Cardiac ventricle fibroblast (primary cell): ENCODE data around the gene PCDHA1. TPM values are rescaled to one million over a fixed set of nuclear protein-coding genes. Genes with fewer than 3 reads are reported as not detected.

Source experiments
- total RNA-seq: library from RNA; depleted of rRNA; stranded (reverse); fragments of >200 nt; gene quantifications from 2 replicates; pipeline ENCODE4 v1.2.3, GENCODE V29; 2015

The PCDHA1 gene
- 0.05 TPM in 1 of 2 replicates, not detected in the other for total RNA-seq

DNA sequence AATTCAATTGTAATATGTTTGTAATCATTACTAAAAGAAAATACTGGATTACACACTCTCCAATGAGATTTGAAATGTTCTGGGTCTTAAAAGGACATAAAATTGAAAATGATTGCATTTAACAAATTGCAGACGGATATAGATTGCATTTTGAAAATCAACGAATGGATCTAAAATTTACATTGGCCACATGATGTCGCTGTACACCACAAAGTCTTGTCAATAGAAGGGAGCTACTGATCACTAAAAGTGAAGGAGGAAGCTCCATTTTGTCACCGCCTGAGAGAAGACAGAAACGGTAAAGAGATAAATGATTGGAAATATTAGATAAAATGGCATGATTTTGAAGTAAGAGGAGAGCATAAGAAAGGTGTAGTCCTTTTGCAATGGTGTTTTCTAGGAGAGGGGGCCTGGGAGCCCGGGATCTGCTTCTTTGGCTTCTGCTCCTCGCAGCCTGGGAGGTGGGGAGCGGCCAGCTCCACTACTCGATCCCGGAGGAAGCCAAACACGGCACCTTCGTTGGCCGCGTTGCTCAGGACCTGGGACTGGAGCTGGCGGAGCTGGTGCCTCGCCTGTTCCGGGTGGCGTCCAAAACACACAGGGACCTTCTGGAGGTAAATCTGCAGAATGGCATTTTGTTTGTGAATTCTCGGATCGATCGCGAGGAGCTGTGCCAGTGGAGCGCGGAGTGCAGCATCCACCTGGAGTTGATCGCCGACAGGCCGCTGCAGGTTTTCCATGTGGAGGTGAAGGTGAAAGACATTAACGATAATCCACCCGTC is at the start of gene PCDHA1:
Gene PCDHA1 (plus strand): TSS at position 236 of the 782 bp plus-strand sequence.

DNA sequence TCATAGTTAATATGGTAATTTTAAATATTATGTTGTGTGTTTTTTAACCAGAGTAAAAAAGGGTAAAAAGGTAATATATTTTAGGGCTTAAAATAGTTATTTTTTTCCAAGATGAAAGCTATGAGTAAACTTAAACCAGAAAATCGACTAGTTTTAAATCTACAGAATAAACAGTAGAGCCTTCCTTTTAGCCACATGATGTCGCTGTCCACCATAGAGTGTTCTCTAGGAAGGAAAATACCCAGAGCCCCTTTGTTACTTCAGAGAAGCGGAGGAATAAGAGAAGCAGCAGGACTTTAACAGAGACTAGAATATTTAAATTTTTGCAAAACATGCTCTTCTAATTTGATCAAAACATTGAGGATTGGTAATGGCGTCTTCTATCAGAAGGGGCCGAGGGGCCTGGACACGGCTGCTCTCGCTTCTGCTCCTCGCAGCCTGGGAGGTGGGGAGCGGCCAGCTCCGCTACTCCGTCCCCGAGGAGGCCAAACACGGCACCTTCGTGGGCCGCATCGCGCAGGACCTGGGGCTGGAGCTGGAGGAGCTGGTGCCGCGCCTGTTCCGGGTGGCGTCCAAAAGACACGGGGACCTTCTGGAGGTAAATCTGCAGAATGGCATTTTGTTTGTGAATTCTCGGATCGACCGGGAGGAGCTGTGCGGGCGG is 8.8 kb downstream of the PCDHA1 start, which contains the start of gene PCDHA2:
Gene PCDHA2 (plus strand): TSS at position 258 of the 664 bp plus-strand sequence.

DNA sequence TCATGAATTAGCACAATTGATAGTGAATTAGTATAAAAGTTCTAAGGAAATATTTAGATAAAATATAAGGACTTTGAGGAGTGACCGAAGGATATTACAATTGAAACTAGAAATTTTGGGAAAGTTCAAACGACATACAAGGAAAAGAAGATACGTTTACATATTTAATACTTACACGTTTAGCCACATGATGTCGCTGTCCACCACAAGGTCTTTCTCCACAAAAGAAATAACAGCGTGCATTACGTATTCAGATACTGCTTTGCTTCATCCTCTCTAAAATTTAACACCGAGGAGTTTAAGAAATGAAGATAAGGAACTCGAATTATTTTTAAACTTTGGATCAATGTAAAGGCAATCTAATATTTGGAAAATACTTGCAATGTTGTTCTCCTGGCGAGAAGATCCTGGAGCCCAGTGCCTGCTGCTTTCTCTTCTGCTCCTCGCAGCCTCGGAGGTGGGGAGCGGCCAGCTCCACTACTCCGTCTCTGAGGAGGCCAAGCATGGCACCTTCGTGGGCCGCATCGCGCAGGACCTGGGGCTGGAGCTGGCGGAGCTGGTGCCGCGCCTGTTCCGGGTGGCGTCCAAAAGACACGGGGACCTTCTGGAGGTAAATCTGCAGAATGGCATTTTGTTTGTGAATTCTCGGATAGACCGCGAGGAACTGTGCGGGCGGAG is 15.0 kb downstream of the PCDHA1 start, which contains the start of gene PCDHA3:
Gene PCDHA3 (plus strand): TSS at position 242 of the 678 bp plus-strand sequence.

DNA sequence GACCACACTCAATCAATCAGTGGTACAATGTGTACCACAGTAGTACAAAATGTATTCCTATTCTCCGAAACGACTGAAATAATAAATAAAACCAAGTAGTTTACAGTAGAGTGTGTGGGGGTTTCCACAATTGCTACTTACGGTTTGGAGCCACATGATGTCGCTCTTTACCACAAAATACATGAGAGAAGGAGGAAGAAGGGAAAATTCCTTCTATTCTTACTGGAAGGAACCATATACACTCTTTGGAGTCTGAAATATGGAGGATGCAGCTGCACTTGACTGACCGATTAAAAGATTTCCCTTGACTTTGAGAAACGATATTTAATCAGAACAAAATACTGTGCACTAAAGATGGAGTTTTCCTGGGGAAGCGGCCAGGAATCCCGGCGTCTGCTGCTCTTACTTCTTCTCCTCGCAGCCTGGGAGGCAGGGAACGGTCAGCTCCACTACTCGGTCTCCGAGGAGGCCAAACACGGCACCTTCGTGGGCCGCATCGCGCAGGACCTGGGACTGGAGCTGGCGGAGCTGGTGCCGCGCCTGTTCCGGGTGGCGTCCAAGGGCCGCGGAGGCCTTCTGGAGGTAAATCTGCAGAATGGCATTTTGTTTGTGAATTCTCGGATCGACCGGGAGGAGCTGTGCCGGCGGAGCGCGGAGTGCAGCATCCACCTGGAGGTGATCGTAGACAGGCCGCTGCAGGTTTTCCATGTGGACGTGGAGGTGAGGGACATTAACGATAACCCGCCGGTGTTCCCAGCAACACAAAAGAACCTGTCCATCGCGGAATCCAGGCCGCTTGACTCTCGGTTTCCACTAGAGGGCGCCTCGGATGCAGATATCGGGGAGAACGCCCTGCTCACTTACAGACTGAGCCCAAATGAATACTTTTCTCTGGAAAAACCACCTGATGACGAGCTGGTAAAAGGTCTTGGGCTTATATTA is 21.2 kb downstream of the PCDHA1 start, which contains the start of gene PCDHA4:
Gene PCDHA4 (plus strand): TSS at position 235 of the 942 bp plus-strand sequence.

DNA sequence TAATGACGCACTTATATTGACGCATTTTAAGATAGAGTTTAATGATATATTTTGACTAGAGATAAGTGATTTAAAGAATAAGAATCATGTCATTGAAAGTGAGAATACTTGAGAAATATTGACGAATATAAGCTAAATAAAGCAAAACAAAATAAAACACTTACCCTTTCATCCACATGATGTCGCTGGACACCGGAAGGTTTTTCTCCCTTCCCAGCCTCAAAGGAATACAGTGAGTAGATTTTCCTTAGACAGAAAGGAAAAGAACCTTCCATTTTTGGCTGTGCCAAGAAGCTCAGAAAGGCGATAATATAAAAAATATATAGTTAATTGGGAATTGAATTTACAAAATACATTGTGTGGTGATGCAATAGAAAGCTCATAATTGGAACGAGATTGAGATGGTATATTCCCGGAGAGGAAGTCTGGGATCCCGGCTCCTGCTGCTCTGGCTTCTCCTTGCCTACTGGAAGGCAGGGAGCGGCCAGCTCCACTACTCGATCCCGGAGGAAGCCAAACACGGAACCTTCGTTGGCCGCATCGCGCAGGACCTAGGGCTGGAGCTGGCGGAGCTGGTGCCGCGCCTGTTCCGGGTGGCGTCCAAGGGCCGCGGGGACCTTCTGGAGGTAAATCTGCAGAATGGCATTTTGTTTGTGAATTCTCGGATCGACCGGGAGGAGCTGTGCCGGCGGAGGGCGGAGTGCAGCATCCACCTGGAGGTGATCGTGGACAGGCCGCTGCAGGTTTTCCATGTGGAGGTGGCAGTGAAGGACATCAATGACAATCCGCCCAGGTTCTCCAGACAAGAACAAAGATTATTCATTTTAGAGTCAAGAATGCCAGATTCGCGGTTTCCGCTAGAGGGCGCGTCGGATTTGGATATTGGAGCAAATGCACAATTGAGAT is 35.7 kb downstream of the PCDHA1 start, which contains the start of gene PCDHA5:
Gene PCDHA5 (plus strand): TSS at position 239 of the 906 bp plus-strand sequence.

DNA sequence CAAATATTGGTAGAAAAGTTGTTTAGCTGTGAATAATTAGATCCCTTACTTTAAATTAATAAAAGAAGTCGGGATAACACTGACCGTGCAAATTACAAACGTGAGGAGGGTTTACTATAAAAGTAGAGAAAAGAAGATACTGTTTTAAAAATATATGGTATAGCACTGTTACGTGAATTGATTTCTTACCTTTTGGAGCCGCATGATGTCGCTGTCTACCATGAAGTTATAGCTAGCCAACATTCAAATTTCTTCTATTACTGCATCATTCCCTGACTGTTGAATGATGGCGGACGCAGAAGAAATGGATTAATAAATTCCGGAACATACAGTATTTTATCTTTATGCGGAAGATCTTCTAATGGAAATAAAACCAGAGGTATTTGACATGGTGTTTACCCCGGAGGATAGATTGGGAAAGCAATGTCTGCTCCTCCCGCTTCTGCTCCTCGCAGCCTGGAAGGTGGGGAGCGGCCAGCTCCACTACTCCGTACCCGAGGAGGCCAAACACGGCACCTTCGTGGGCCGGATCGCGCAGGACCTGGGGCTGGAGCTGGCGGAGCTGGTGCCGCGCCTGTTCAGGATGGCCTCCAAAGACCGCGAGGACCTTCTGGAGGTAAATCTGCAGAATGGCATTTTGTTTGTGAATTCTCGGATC is 41.9 kb downstream of the PCDHA1 start, which contains the start of gene PCDHA6:
Gene PCDHA6 (plus strand): TSS at position 257 of the 658 bp plus-strand sequence. CDS start 132 bp downstream, at position 389.

DNA sequence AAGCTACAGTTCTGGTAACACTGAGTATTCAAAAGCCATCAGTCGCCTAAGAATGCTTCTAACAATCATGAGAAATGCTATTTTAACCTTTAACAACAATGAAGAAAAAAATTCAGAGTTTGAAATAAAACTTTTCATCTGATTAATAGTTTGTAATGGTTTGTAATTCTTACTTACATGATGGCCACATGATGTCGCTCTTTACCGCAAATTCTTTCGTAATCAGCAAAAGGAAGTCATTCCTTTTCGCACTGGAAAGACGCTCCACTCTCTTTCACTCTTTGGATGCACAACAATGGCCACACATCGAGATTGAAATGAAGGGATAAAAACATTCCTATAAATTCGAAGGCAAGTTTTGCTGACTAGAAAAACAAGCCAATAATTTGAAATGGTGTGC is 48.1 kb downstream of the PCDHA1 start, which contains the start of gene PCDHA7:
Gene PCDHA7 (plus strand): TSS at position 277 of the 400 bp plus-strand sequence. CDS start 115 bp downstream, at position 392.

DNA sequence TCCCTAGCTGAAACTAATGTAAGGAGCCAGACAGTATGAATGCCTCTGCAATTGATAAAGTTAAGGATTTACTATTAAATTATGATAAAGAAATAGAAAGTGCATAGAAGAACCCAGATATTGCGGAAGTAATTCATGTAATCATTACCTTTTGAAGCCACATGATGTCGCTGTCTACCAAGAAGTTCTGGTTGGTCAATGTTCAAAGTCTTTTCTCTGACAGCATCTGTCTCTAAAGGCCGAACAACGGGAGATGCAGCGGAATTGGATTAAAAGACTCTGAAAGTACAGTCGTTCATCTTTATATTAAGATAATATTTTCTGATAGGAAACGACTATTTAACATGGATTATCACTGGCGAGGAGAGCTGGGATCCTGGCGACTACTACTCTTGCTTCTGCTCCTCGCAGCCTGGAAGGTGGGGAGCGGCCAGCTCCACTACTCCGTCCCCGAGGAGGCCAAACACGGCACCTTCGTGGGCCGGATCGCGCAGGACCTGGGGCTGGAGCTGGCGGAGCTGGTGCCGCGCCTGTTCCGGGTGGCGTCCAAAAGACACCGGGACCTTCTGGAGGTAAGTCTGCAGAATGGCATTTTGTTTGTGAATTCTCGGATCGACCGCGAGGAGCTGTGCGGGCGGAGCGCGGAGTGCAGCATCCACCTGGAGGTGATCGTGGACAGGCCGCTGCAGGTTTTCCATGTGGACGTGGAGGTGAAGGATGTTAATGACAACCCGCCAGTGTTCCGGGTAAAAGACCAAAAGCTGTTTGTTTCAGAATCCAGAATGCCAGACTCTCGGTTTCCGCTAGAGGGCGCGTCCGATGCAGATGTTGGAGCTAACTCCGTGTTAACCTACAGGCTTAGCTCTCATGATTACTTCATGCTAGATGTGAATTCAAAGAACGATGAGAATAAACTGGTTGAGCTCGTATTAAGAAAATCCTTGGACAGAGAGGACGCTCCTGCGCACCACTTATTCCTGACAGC is 55.3 kb downstream of the PCDHA1 start, which contains the start of gene PCDHA8:
Gene PCDHA8 (plus strand): TSS at position 210 of the 985 bp plus-strand sequence. CDS start 135 bp downstream, at position 345.

DNA sequence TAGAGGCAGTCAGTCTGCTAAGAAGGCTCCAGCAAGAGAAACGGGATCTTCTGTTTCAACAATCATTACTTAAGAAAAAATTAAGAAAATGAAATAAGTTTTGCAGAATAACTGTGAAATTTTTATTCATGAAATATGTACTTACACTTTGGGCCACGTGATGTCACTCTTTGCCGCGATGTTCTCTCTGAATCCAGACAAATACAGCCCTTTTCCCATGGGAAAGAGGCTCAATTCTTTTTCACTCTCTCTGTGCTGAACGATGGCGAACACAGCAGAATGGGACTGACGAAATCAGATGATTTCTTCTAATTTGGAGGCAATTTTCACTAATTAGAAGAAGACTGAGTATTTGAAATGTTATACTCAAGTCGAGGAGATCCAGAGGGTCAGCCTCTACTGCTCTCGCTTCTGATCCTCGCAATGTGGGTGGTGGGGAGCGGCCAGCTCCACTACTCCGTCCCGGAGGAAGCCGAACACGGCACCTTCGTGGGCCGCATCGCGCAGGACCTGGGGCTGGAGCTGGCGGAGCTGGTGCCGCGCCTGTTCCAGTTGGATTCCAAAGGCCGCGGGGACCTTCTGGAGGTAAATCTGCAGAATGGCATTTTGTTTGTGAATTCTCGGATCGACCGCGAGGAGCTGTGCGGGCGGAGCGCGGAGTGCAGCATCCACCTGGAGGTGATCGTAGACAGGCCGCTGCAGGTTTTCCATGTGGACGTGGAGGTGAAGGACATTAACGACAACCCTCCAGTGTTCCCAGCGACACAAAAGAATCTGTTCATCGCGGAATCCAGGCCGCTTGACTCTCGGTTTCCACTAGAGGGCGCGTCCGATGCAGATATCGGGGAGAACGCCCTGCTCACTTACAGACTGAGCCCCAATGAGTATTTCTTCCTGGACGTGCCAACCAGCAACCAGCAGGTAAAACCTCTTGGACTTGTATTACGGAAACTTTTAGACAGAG is 62.5 kb downstream of the PCDHA1 start, which contains the start of gene PCDHA9:
Gene PCDHA9 (plus strand): TSS at position 244 of the 964 bp plus-strand sequence. CDS start 114 bp downstream, at position 358.

DNA sequence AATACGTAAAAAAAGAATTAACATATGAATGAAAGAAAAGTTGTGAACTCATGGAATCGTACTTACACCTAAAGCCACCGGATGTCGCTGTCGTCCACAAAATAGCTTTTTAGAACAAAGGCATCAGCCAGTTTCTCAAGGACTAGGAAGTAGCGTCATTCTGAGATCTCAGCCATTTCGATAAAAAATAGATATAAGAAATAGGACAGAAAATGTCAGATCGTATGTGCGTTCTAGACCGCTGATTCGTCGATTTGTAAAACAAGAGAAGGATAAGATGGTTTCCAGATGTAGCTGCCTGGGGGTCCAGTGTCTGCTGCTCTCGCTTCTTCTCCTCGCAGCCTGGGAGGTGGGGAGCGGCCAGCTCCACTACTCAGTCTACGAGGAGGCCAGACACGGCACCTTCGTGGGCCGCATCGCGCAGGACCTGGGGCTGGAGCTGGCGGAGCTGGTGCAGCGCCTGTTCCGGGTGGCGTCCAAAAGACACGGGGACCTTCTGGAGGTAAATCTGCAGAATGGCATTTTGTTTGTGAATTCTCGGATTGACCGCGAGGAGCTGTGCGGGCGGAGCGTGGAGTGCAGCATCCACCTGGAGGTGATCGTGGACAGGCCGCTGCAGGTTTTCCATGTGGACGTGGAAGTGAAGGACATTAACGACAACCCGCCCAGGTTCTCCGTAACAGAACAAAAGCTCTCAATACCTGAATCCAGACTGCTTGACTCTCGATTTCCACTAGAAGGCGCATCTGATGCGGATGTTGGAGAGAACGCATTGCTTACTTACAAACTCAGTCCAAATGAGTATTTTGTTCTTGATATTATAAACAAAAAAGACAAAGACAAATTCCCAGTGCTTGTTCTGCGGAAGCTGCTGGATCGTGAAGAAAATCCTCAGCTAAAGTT is 70.1 kb downstream of the PCDHA1 start, which contains the start of gene PCDHA10:
Gene PCDHA10 (plus strand): TSS at position 126 of the 903 bp plus-strand sequence. CDS start 152 bp downstream, at position 278.

DNA sequence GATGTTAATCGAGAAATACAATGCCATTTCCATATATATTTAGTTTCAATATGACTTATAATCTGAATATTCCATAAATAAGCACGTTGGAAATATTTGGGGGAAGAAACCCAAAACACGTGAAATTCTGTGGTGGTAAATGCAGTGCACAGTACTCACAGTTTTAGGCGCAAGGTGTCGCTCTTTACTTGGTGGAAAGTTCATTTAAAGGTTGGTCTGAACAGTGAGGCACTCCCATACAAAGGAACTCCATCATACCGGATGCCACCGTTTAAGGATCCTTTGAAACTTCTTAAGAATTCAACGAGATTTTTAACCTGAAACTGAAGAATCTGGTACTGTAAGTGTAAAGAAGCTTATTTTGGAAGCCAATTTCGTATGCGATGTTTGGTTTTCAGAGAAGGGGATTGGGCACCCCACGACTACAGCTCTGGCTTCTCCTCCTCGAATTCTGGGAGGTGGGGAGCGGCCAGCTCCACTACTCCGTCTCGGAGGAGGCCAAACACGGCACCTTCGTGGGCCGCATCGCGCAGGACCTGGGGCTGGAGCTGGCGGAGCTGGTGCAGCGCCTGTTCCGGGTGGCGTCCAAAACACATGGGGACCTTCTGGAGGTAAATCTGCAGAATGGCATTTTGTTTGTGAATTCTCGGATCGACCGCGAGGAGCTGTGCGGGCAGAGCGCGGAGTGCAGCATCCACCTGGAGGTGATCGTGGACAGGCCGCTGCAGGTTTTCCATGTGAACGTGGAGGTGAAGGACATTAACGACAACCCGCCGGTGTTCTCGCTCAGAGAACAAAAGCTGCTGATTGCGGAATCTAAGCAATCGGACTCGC is 83.0 kb downstream of the PCDHA1 start, which contains the start of gene PCDHA11:
Gene PCDHA11 (plus strand): TSS at position 237 of the 834 bp plus-strand sequence. CDS start 147 bp downstream, at position 384.

DNA sequence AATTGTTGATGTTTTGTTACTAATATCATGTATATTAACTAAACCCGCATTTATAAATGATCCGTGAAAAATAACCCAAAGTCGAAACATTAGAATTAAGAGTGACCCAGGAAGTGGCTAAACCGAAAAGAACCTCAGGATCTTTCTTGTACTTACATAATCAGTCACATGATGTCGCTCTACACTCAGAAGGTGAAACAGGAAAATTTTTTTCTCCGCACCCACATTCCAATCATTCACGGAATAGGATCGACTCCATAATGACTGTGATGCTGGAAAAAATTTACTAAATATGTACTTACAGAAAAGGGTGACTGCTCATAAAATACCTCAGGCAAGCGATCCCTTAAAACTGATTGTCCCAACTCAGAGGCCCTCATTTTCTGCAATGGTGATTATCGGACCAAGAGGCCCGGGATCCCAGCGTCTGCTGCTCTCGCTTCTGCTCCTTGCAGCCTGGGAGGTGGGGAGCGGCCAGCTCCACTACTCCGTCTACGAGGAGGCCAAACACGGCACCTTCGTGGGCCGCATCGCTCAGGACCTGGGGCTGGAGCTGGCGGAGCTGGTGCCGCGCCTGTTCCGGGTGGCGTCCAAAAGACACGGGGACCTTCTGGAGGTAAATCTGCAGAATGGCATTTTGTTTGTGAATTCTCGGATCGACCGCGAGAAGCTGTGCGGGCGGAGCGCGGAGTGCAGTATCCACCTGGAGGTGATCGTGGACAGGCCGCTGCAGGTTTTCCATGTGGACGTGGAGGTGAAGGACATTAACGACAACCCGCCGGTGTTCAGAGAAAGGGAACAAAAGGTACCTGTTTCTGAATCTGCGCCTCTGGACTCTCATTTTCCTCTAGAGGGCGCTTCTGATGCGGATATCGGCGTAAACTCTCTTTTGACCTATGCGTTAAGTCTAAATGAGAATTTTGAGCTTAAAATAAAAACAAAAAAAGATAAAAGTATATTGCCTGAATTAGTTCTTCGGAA is 89.4 kb downstream of the PCDHA1 start, which contains the start of gene PCDHA12:
Gene PCDHA12 (plus strand): TSS at position 224 of the 981 bp plus-strand sequence. CDS start 165 bp downstream, at position 389.

DNA sequence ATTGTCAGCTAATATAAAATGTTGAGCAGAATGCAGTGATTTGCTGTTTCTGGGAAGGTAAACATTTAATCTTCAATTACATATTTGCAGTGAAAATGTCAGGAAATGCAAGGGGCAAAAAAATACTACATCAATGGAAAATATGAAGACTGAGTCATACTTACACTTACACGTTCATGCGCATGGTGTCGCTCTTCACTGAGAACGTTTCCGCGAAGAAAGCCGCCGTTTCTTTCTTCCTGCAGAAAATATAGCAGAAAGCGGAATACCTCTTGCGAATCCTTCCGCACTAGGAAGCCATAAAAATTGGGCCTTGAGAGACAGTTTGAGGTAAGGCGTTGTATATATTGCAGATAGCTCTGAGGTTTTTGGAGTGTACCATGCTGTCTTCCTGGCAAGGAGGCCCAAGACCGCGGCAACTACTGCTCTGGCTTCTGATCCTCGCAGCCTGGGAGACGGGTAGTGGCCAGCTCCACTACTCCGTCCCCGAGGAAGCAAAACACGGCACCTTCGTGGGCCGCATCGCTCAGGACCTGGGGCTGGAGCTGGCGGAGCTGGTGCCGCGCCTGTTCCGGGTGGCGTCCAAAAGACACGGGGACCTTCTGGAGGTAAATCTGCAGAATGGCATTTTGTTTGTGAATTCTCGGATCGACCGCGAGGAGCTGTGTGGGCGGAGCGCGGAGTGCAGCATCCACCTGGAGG is 96.1 kb downstream of the PCDHA1 start, which contains the start of gene PCDHA13:
Gene PCDHA13 (plus strand): TSS at position 236 of the 702 bp plus-strand sequence. CDS start 145 bp downstream, at position 381.

